ENCODE measurements around the gene CDK11B.

DNA sequence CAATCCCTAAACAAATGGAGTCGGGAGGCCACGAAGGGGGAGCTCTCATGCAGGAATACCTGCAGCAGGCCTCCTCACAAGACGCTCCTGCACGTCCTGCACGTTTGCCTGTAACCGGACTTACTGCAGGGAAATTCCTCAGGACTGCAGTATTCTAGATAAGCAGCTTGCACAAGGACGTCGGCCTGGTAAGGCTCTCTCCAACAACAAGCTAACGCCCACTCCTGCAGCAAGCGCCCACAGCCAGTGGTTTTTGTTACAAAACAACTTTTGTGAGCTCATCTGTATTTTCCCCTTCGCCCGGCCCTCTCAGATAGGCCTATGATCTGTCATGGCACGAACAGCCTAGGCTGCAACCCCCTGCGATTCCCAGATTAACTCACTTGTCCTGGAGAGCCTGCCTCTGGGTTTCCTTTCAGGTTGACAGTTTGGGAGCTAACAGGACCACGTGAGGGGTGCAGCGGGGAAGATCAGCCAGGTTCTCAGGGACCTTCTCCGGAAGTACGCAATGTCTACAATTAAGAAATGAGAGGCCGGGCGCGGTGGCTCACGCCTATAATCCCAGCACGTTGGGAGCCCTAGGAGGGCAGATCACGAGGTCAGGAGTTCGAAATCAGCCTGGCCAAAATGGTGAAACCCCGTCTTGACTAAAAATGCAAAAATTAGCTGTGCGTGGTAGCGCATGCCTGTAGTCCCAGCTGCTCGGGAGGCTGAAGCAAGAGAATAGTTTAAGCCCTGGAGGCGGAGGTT is 44.4 kb downstream of the CDK11B start:
- TF ChIP-seq, protein P1, sequence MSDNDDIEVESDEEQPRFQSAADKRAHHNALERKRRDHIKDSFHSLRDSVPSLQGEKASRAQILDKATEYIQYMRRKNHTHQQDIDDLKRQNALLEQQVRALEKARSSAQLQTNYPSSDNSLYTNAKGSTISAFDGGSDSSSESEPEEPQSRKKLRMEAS (IDR thresholded peaks at IDR 0.05): no peak
- TF ChIP-seq, protein P2, sequence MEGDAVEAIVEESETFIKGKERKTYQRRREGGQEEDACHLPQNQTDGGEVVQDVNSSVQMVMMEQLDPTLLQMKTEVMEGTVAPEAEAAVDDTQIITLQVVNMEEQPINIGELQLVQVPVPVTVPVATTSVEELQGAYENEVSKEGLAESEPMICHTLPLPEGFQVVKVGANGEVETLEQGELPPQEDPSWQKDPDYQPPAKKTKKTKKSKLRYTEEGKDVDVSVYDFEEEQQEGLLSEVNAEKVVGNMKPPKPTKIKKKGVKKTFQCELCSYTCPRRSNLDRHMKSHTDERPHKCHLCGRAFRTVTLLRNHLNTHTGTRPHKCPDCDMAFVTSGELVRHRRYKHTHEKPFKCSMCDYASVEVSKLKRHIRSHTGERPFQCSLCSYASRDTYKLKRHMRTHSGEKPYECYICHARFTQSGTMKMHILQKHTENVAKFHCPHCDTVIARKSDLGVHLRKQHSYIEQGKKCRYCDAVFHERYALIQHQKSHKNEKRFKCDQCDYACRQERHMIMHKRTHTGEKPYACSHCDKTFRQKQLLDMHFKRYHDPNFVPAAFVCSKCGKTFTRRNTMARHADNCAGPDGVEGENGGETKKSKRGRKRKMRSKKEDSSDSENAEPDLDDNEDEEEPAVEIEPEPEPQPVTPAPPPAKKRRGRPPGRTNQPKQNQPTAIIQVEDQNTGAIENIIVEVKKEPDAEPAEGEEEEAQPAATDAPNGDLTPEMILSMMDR (IDR thresholded peaks at IDR 0.05; ENCODE audit: control extremely low read depth in 1 of 3, insufficient read depth in 1 of 3, low read depth in 1 of 3, low read length in 3 of 3): no peak
- no peak for TF ChIP-seq POLR2AphosphoS5 (IDR thresholded peaks at IDR 0.05; ENCODE audit: low read depth, low read length)
- TF ChIP-seq CREB1 (IDR thresholded peaks at IDR 0.05): no peak
- TF ChIP-seq POLR2A (IDR thresholded peaks at IDR 0.05; ENCODE audit: control extremely low read depth in 1 of 2, low read depth in 2 of 2, low read length in 2 of 2): no peak
